GM18508 (cell line): ENCODE data around the gene VPS37B.

Experiments used
- ATAC-seq: cut with Tn5 transposase; IDR thresholded peaks from one replicate; pipeline ENCODE4 v1.9.1; 2021; ENCODE audit warnings: moderate number of reproducible peaks; ENCODE audit not compliant: insufficient read depth, unreplicated experiment

The VPS37B gene

GRCh38 chr12:122855928-122856831 lies 39.7 kb downstream of the VPS37B start:
- no peak for ATAC-seq

DNA sequence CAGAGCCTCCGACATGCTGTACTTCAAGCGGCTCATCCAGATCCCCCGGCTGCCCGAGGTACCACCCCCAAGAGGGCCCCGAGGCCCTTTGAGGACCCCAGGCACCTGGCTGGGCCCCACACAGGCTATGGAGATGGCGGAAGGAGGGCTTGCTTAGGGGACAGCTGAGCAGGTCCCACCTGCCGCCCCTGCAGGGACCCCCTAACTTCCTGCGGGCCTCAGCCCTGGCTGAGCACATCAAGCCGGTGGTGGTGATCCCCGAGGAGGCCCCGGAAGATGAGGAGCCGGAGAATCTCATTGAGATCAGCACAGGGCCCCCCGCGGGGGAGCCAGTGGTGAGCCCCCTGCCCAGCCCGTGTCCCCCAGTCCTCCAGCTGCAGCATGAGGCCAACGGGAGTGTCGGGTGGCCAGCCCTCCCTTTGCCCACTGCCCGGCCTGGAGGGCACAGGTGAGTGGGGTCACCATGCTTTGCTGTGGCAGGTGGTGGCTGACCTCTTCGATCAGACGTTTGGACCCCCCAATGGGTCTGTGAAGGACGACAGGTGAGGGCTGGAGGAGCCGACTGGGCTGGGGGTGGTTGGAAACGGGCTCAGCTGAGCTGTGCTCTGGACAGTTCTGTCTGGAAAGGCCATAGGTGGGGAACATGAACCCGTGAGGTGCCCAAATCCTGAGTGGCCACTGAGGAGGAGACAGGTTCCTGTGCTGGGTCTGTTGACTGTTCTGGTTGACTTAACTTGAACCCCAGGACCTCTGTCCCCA lies 40.7 kb downstream of the VPS37B start:
- ATAC-seq, result no peak

DNA sequence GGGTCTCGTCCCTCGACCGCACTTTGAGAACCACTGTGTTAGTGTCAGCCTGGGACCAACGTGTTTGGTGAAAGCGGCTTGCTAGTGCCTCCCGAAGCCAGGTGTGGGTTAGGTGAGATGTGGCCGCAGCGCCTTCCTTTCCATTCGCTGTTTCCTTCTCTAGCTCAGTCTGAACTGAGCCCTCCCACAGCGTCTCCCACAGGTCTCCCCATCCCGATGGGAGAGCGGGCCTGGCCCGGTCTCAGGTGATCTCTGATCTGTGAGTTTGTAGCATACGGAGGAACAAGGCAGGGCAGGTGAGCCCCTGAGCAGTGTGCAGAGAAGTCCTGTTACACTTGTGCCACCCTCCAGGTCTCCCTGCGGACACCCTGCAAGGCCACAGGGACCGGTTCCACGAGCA lies 41.4 kb downstream of the VPS37B start:
- no peak for ATAC-seq

GRCh38 chr12:122853582-122854245 lies 42.2 kb downstream of the VPS37B start:
- no peak for ATAC-seq

- ATAC-seq, result no peak
Observed at GRCh38 chr12:122852336-122853275, 43.3 kb downstream of the VPS37B start.

GRCh38 chr12:122851820-122852219 lies 44.1 kb downstream of the VPS37B start:
- ATAC-seq, result no peak

- ATAC-seq, result no peak
Observed at GRCh38 chr12:122850695-122851350, 45.1 kb downstream of the VPS37B start.

GRCh38 chr12:122850048-122850445 lies 45.9 kb downstream of the VPS37B start:
- ATAC-seq, result no peak

- no peak for ATAC-seq
Observed at GRCh38 chr12:122849352-122850047, 46.4 kb downstream of the VPS37B start.

- ATAC-seq, result no peak
Observed at GRCh38 chr12:122848471-122849351, 47.2 kb downstream of the VPS37B start.

- no peak for ATAC-seq
Observed at GRCh38 chr12:122847921-122848421, 48.0 kb downstream of the VPS37B start.

DNA sequence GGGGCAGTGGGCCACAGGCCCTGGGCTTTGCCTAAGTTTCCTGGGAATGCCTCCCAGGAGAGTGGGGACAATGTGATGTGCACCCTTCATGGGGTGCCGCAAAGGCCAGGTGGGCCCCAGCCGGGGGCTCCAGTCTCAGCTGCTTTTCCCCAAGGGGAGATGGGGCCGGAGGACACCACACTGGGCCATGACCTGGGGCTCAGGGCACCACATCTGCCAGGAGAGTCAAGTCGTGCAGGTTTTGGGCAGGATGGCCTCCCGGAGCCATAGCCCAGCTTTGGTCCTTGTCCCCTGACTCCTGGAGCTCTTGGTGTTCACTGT lies 48.4 kb downstream of the VPS37B start:
- no peak for ATAC-seq

- no peak for ATAC-seq
Observed at GRCh38 chr12:122846622-122847515, 49.1 kb downstream of the VPS37B start.

DNA sequence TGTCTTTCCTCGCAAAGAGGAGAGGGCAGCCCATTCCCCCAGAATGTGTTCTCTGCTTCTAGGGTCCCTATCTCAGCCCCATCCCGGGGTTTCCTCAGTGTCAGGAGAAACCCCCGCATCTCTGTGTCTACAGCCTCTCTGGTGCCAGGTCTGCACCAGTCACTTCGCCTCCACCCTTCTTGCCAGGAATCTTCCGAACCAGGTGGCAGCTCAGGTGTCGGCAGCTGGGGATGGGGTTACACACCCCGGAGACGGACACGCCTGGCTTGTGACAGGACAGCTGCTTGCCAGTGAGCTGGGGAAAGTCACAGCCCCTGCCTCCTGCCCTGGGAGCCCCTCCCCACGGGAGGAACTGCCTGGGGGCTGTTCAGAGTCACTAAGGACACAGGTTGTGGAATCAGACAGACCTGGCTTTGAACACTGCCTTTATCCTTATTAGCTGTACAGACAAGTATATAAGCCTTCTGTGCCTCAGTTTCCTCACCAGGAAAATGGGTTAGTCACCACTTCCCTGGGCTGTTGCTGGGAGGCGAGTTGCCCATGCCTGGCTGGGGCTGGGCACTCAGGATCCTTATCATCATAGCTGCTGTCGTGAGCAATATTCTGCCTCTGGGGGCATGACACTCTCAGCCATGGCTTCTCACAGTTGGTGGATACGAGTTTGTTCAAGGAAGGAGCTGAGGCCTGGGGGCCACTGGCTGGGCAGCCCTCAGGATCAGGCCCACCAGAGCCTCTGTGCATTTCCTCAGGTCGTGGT lies 49.9 kb downstream of the VPS37B start:
- ATAC-seq, result no peak

- no peak for ATAC-seq
Observed at GRCh38 chr12:122845041-122845864, 50.7 kb downstream of the VPS37B start.
